ENCODE measurements around the gene CRISPLD2. TPM values are rescaled to one million over a fixed set of nuclear protein-coding genes. Genes with fewer than 3 reads are reported as not detected.
"Not testable (repeated sequence)": the region's sequence is repeated elsewhere in the genome, so short reads cannot be mapped to it uniquely, and the experiment has no call there.

CRISPLD2 gene
- total RNA-seq, 1 experiment from 2014 or later, result 1.6 TPM

GRCh38 chr16:84856811-84857210 lies 37.0 kb downstream of the CRISPLD2 start:
- not testable (repeated sequence) for DNase-seq, H3K36me3 ChIP-seq, H3K9me3 ChIP-seq, H3K4me3 ChIP-seq, H3K27me3 ChIP-seq

- no peak overlapping the region for H3K4me3 ChIP-seq
- no peaks in the 10 kb centered on the region for H3K9me3 ChIP-seq
- no peaks in the 10 kb centered on the region for H3K27me3 ChIP-seq
- no peaks in the 10 kb centered on the region for H3K36me3 ChIP-seq
- no peak for DNase-seq
Measured at GRCh38 chr16:84859681-84860080, 39.9 kb downstream of the CRISPLD2 start.

- H3K27me3 ChIP-seq, result no peaks in the 10 kb centered on the region
- no peaks in the 10 kb centered on the region for H3K9me3 ChIP-seq
- H3K4me3 ChIP-seq, result no peak overlapping the region
- DNase-seq, result no peak
- no peaks in the 10 kb centered on the region for H3K36me3 ChIP-seq
Measured at GRCh38 chr16:84860383-84860782, 40.6 kb downstream of the CRISPLD2 start.

GRCh38 chr16:84861671-84862070 lies 41.9 kb downstream of the CRISPLD2 start:
- Histone ChIP-seq H3K27me3 (no peaks in the 10 kb centered on the region), H3K4me3 (no peak overlapping the region), H3K9me3 (no peaks in the 10 kb centered on the region), H3K36me3 (no peaks in the 10 kb centered on the region)
- no peak for DNase-seq

DNA sequence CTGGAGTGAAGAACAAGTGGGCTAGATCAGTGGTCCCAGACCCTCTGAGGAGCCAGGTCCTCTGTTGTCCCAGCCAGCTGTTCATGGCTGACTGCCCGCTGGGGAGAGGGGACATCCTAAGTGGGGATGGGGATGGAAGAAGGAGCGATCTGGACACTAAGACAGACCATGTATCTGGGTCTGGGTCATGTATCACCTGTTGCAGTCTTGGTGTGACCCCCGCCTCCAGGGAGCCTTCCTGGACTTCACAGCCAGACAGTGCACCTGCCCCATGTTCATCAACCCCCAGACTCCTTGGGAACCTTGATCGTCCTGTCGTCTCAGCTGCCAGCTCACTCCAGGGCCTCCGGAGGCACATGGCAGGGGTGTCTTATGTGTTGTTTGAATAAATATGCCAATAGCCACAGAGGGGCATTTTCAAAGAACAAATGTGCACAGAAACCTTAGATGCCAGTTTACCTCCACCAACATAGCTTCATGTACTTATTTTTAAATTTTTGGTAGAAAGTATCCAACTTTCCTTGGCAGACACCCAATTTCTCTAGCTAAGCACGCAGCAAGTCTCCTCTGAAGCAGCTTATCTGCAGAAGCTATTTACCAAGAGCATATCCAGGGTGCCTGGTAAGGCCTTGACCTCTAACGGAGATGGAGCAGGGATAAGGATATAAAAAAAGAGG lies 43.2 kb downstream of the CRISPLD2 start:
- H3K9me3 ChIP-seq, result no peaks in the 10 kb centered on the region
- no peaks in the 10 kb centered on the region for H3K36me3 ChIP-seq
- no peaks in the 10 kb centered on the region for H3K27me3 ChIP-seq
- no peak overlapping the region for H3K4me3 ChIP-seq
- no peak for DNase-seq

GRCh38 chr16:84863481-84863814 lies 43.7 kb downstream of the CRISPLD2 start:
- no peaks in the 10 kb centered on the region for H3K36me3 ChIP-seq
- H3K27me3 ChIP-seq, result no peaks in the 10 kb centered on the region
- DNase-seq, result no peak

DNA sequence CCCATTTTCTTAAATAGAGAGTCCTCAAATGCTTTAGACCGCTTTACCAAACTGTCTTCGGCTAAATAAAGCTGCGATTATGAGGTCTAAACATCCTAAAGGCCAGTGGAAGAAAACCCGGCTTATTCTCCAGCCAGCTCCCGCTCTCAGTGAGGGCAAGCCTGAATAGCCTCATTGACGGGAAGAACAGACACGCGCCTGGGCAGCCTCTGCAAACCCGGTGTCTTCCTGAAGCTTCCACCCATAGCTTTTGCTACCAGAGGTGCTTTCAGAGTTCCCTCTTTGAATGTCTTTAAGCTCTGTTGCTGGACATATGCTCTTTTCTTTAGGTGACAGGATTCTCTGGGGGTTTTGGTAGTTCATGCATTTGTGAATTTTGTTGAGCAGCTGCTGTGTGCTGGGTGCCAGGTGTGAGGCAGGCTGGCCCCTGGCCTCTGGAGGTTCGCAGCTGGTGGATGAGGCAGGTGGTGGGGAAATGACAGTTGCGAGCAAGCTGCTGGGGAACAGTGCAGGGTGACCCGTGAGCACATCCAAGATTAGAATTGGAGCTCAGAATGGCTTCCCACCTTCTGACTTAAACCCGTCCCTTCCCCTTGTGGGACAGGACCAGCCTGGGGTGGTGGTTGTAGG lies 44.7 kb downstream of the CRISPLD2 start:
- no peaks in the 10 kb centered on the region for H3K27me3 ChIP-seq
- no peak for DNase-seq
- no peaks in the 10 kb centered on the region for H3K36me3 ChIP-seq
- H3K4me3 ChIP-seq, result no peak overlapping the region
- H3K9me3 ChIP-seq, result no peaks in the 10 kb centered on the region

More at GRCh38 chr16:84863481-84863814, 43.7 kb downstream of the CRISPLD2 start:
- Histone ChIP-seq H3K9me3 (no peaks in the 10 kb centered on the region), H3K4me3 (no peak overlapping the region)

DNA sequence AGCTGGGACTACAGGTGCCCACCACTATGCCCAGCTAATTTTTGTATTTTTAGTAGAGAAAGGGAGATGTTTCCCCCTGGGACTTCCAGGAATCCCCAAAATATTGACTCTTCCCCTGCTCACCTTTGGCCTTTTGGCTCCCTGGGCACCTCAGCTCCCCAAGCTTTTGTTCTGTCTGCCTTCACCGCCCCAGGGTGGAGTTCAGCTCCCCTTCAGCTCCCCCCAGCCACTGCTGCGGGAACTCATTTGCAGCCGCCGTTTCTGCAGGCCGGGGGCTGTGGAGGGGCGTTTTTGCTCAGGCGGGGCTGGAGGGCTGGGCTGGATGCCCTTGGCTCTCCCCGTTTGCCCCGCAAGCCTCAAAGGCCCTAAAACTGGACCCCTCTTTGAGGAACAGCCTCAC lies 47.9 kb downstream of the CRISPLD2 start:
- H3K9me3 ChIP-seq, result no peaks in the 10 kb centered on the region
- H3K36me3 ChIP-seq, result no peaks in the 10 kb centered on the region
- H3K4me3 ChIP-seq, result no peak overlapping the region
- no peaks in the 10 kb centered on the region for H3K27me3 ChIP-seq
- no peak for DNase-seq

- H3K27me3 ChIP-seq, result no peaks in the 10 kb centered on the region
- no peaks in the 10 kb centered on the region for H3K36me3 ChIP-seq
- DNase-seq, result no peak
- no peak overlapping the region for H3K4me3 ChIP-seq
- no peaks in the 10 kb centered on the region for H3K9me3 ChIP-seq
Measured at GRCh38 chr16:84868328-84868727, 48.5 kb downstream of the CRISPLD2 start.

DNA sequence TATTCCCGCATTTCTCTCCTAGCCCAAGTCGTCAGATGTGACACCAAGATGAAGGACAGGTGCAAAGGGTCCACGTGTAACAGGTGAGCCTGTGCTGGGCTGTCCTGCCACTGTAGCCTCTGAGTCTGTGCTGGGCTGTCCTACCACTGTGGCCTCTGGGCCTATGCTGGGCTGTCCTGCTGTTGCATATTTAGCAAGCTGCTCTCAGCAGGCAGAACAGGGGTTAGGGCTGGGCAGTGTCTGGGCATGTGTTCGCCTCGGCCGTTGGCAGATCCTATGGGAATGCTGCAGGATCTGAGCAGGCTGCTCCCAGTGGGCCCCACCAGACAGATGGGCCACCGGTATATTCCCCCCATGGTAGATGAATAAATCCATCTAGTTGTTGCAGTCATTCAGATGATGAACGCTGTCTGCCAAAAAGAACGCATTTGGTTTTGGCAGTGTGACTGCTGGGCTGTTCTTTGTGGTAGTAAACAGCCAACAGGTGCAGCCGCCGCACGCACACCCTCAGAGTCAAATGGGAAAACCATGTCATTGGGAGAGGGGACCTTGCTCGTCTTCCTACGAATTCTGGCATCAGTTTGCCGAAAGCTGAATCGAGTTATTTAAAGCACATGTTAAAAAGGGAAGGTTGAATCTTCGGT lies 49.2 kb downstream of the CRISPLD2 start:
- no peaks in the 10 kb centered on the region for H3K27me3 ChIP-seq
- no peak overlapping the region for H3K4me3 ChIP-seq
- no peaks in the 10 kb centered on the region for H3K36me3 ChIP-seq
- no peaks in the 10 kb centered on the region for H3K9me3 ChIP-seq
- DNase-seq, result no peak

DNA sequence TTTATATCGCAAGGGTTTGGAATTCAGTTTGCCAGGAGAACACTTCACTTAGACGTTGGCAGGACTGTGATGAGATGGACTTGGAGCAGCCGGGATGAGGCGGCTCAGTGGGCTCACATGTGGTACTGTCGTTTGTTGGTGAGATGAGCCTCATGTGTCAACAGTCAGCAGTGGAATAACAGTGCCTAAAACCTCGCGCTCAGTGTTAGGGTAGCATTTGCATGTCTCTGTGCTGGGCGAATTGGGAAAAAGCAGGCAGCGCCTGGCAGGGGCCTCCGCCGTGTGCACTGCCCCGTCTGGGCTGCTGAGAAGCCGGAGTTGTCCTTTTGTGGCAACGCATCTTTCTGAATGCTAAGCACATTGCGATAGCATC lies 49.7 kb downstream of the CRISPLD2 start:
- Histone ChIP-seq H3K4me3 (no peak overlapping the region), H3K9me3 (no peaks in the 10 kb centered on the region), H3K27me3 (no peaks in the 10 kb centered on the region), H3K36me3 (no peaks in the 10 kb centered on the region)
- no peak for DNase-seq

GRCh38 chr16:84872971-84873370 lies 53.2 kb downstream of the CRISPLD2 start:
- not testable (repeated sequence) for H3K27me3 ChIP-seq, H3K36me3 ChIP-seq, H3K4me3 ChIP-seq, DNase-seq, H3K9me3 ChIP-seq

DNA sequence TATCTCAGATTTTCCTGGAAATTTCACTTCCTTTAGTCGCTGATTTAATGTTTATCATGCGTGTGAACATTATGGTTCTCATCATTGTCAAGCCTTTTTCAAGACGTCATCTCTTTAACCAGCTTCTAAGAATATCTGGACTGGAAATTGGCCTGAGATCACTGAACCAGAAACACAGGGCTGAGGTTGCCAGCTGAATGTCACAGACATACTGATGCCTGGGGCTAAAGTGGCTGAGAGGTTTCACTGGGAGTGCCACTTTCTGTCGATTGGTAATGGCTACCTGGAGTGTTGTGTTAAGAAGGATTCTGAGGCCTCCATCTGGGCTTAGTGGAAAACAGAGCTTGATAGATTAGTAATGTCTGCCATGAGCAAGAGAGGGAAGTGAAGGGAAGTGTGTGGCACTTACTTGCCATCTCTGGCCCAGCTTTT lies 54.2 kb downstream of the CRISPLD2 start:
- H3K27me3 ChIP-seq, result no peaks in the 10 kb centered on the region
- H3K36me3 ChIP-seq, result no peaks in the 10 kb centered on the region
- no peaks in the 10 kb centered on the region for H3K9me3 ChIP-seq
- DNase-seq, result no peak
- H3K4me3 ChIP-seq, result no peak overlapping the region

DNA sequence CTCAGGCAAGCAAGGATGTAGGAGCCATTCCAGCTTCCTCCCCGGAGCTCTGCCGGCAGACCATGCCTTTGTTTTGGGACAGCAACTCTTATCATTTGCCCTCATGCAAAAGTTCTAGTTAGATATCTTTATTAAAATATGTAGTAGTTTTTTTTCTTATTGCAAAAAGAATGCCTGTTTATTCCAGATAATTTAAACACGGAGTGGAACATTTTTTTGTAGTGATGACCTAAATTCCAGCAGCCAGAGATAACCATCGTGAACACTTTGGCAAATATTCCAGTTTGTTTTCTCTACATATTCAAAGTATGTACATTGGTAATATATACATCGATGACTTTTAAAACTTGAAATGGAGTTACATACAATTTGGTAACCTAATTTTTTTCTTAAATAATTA lies 54.8 kb downstream of the CRISPLD2 start:
- Histone ChIP-seq H3K27me3 (no peaks in the 10 kb centered on the region), H3K9me3 (no peaks in the 10 kb centered on the region), H3K36me3 (no peaks in the 10 kb centered on the region), H3K4me3 (no peak overlapping the region)
- no peak for DNase-seq

DNA sequence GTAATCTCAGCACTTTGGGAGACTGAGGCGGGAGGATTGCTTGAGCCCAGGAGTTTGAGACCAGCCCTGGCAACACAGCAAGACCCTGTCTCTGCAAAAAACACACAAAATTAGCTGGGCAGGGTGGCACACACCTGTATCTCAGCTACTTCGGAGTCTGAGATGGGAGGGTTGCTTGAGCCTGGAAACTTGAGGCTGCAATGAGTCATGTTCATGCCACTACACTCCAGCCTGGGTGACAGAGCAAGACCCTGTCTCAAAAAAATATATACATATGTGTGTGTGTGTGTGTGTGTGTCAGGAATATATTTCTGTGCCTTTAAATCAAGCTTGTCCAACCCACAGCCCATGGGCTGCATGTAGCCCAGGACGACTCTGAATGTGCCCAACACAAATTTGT lies 55.2 kb downstream of the CRISPLD2 start:
- no peak overlapping the region for H3K4me3 ChIP-seq
- no peaks in the 10 kb centered on the region for H3K9me3 ChIP-seq
- no peak for DNase-seq
- H3K27me3 ChIP-seq, result no peaks in the 10 kb centered on the region
- no peaks in the 10 kb centered on the region for H3K36me3 ChIP-seq

GRCh38 chr16:84875846-84876245 lies 56.1 kb downstream of the CRISPLD2 start:
- no peak for DNase-seq
- H3K4me3 ChIP-seq, result no peak overlapping the region
- H3K36me3 ChIP-seq, result no peaks in the 10 kb centered on the region
- H3K27me3 ChIP-seq, result no peaks in the 10 kb centered on the region
- H3K9me3 ChIP-seq, result no peaks in the 10 kb centered on the region

- Histone ChIP-seq H3K4me3 (no peak overlapping the region), H3K36me3 (no peaks in the 10 kb centered on the region), H3K27me3 (no peaks in the 10 kb centered on the region), H3K9me3 (no peaks in the 10 kb centered on the region)
- DNase-seq, result no peak
Measured at GRCh38 chr16:84876873-84877606, 57.3 kb downstream of the CRISPLD2 start.
